Panc1 (cell line): ENCODE results near the gene SSBP3. TPM values are rescaled to one million over a fixed set of nuclear protein-coding genes. Genes with fewer than 3 reads are reported as not detected.

ENCODE experiments used
- ATAC-seq: fragments of 200-7000 bp; cut with Tn5 transposase; 2 replicates; pipeline ENCODE4 v1.9.1; 2020; ENCODE audit warnings: mild to moderate bottlenecking, moderate library complexity
- BruUV-seq: library from RNA; stranded (reverse); fragments of 400-500 nt; replicated peaks from 2 replicates; lab custom pipeline; 2021; lab: Mats Ljungman, UMichigan
- CTCF ChIA-PET: fragments of 300-600 bp; sonication (Branson Sonifier 250); formaldehyde crosslinking; loops from one replicate; lab custom pipeline; 2022; ENCODE audit warnings: antibody characterized with exemption; lab: Charles Lee
- POLR2A ChIA-PET: fragments of 300-600 bp; sonication (Branson Sonifier 250); formaldehyde crosslinking; loops from one replicate; lab custom pipeline; 2022; ENCODE audit warnings: antibody characterized with exemption; lab: Charles Lee
- DNase-seq: peaks from one replicate; pipeline ENCODE4 v3.0.0-alpha.2; 2010; ENCODE audit warnings: low read depth, low spot score
- H3K27ac ChIP-seq: 2 replicates; pipeline ENCODE4 v1.5.1; 2011; ENCODE audit warnings: mild to moderate bottlenecking, low read length, inconsistent platforms
- H3K27me3 ChIP-seq: fragments of 200-500 bp; sonication (Bioruptor generic); 2 replicates; pipeline ENCODE4 v1.6.0; 2014; ENCODE audit warnings: low read length, inconsistent platforms; ENCODE audit not compliant: control insufficient read depth, insufficient read depth
- H3K36me3 ChIP-seq: fragments of 200-500 bp; sonication (Bioruptor generic); 2 replicates; pipeline ENCODE4 v1.5.1; 2014; ENCODE audit warnings: inconsistent platforms, mild to moderate bottlenecking, low read length, moderate library complexity; ENCODE audit not compliant: control insufficient read depth, insufficient read depth
- H3K4me1 ChIP-seq: 2 replicates; pipeline ENCODE4 v1.5.1; 2011; ENCODE audit warnings: inconsistent platforms, mild to moderate bottlenecking, low read length, moderate library complexity; ENCODE audit not compliant: control insufficient read depth, insufficient read depth
- H3K4me3 ChIP-seq, 2 experiments: 2 replicates each; pipeline ENCODE4 v1.5.1; 2011 to 2012; ENCODE audit warnings: low read depth in 2 of 2, low read length in 2 of 2, mild to moderate bottlenecking in 2 of 2, inconsistent platforms in 1 of 2, moderate library complexity in 1 of 2
- H3K9me3 ChIP-seq: fragments of 200-500 bp; sonication (Bioruptor generic); 2 replicates; pipeline ENCODE4 v1.5.1; 2014; ENCODE audit warnings: low read depth, mild to moderate bottlenecking, inconsistent platforms, low read length, moderate library complexity; ENCODE audit not compliant: control insufficient read depth, insufficient read depth
- POLR2AphosphoS5 ChIP-seq: IDR thresholded peaks from 2 replicates; pipeline ENCODE4 v1.6.1; 2012; ENCODE audit warnings: mild to moderate bottlenecking, low read depth, low read length, moderate library complexity
- SIN3A ChIP-seq: IDR thresholded peaks from 2 replicates; pipeline ENCODE4 v1.6.1; 2012; ENCODE audit warnings: low read depth, mild to moderate bottlenecking, low read length, moderate library complexity, borderline replicate concordance; ENCODE audit not compliant: insufficient read depth
- TCF7L2 ChIP-seq: IDR thresholded peaks from 2 replicates; pipeline ENCODE4 v1.6.1; 2011; ENCODE audit warnings: mild to moderate bottlenecking, low read depth, low read length, inconsistent platforms
- in situ Hi-C: cut with HindIII; loops from 2 replicates; pipeline ENCODE4 v1.10.0; 2016; ENCODE audit warnings: low sequenced_read_pairs, low pct_unique_long_range_greater_than_20kb
- intact Hi-C: fragments of 100-400 bp; cut with micrococcal nuclease; formaldehyde crosslinking; loops from one replicate; pipeline ENCODE4 v1.10.0; 2022; ENCODE audit not compliant: unreplicated experiment
- total RNA-seq: library from RNA; stranded (reverse); gene quantifications from one replicate; pipeline ENCODE4 v1.2.1, GENCODE V29; 2021; ENCODE audit not compliant: unreplicated experiment
- TF ChIP-seq, protein P1 (sequence below): fragments of 450-650 bp; IDR thresholded peaks from 2 replicates; pipeline ENCODE4 v1.5.1; 2017; ENCODE audit warnings: mild to moderate bottlenecking
- TF ChIP-seq, protein P2 (sequence below), 2 experiments: IDR thresholded peaks; 2 replicates each; pipeline ENCODE4 v1.6.1; 2011 to 2012; ENCODE audit warnings: low read depth in 2 of 2, control low read depth in 1 of 2, low read length in 1 of 2, mild to moderate bottlenecking in 1 of 2, moderate library complexity in 1 of 2; ENCODE audit not compliant: insufficient read depth in 1 of 2

SSBP3 gene
- total RNA-seq, 1 experiment from 2014 or later, result 22.5 TPM

- Histone ChIP-seq H3K36me3 (no peaks in the 10 kb centered on the region), H3K4me3 (no peak overlapping the region), H3K27me3 (no peaks in the 10 kb centered on the region), H3K27ac (no peak overlapping the region), H3K9me3 (no peaks in the 10 kb centered on the region), H3K4me1 (no peaks in the 10 kb centered on the region)
- intact Hi-C loops (no loop called here), in situ Hi-C loops (no loop called here)
- no peak for ATAC-seq
- ChIA-PET POLR2A (no interaction called here), CTCF (interaction anchor here (0.5 kb wide), 2 partner anchors 24 to 277 kb away, joined by 3 read pairs; no protein-coding TSS in a partner anchor)
- DNase-seq, result no peak
- TF ChIP-seq, protein P1, sequence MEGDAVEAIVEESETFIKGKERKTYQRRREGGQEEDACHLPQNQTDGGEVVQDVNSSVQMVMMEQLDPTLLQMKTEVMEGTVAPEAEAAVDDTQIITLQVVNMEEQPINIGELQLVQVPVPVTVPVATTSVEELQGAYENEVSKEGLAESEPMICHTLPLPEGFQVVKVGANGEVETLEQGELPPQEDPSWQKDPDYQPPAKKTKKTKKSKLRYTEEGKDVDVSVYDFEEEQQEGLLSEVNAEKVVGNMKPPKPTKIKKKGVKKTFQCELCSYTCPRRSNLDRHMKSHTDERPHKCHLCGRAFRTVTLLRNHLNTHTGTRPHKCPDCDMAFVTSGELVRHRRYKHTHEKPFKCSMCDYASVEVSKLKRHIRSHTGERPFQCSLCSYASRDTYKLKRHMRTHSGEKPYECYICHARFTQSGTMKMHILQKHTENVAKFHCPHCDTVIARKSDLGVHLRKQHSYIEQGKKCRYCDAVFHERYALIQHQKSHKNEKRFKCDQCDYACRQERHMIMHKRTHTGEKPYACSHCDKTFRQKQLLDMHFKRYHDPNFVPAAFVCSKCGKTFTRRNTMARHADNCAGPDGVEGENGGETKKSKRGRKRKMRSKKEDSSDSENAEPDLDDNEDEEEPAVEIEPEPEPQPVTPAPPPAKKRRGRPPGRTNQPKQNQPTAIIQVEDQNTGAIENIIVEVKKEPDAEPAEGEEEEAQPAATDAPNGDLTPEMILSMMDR, result no peak
- TF ChIP-seq POLR2AphosphoS5, result no peak
- TF ChIP-seq TCF7L2, result no peak
- TF ChIP-seq, protein P2, sequence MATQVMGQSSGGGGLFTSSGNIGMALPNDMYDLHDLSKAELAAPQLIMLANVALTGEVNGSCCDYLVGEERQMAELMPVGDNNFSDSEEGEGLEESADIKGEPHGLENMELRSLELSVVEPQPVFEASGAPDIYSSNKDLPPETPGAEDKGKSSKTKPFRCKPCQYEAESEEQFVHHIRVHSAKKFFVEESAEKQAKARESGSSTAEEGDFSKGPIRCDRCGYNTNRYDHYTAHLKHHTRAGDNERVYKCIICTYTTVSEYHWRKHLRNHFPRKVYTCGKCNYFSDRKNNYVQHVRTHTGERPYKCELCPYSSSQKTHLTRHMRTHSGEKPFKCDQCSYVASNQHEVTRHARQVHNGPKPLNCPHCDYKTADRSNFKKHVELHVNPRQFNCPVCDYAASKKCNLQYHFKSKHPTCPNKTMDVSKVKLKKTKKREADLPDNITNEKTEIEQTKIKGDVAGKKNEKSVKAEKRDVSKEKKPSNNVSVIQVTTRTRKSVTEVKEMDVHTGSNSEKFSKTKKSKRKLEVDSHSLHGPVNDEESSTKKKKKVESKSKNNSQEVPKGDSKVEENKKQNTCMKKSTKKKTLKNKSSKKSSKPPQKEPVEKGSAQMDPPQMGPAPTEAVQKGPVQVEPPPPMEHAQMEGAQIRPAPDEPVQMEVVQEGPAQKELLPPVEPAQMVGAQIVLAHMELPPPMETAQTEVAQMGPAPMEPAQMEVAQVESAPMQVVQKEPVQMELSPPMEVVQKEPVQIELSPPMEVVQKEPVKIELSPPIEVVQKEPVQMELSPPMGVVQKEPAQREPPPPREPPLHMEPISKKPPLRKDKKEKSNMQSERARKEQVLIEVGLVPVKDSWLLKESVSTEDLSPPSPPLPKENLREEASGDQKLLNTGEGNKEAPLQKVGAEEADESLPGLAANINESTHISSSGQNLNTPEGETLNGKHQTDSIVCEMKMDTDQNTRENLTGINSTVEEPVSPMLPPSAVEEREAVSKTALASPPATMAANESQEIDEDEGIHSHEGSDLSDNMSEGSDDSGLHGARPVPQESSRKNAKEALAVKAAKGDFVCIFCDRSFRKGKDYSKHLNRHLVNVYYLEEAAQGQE (IDR thresholded peaks at IDR 0.05; ENCODE audit: insufficient read depth in 1 of 2, low read depth in 2 of 2, low read length in 1 of 2), result no peak
- no peak for TF ChIP-seq SIN3A
- no TSS peak for BruUV-seq
These were observed 183.5 kb downstream of the SSBP3 start for GRCh38 chr1:54222711-54223110.

- ATAC-seq, result no peak
- POLR2A ChIA-PET, result interaction anchor here (0.6 kb wide), 1 partner anchor 32 kb away, joined by 3 read pairs; no protein-coding TSS in a partner anchor
These were observed 184.2 kb downstream of the SSBP3 start for GRCh38 chr1:54221867-54222484.

More at GRCh38 chr1:54221867-54222484, 184.2 kb downstream of the SSBP3 start:
- DNase-seq, result no peak
- no peaks in the 10 kb centered on the region for H3K9me3 ChIP-seq
- BruUV-seq, result no TSS peak
- TF ChIP-seq, protein P2 (IDR thresholded peaks at IDR 0.05; ENCODE audit: insufficient read depth in 1 of 2, low read depth in 2 of 2, low read length in 1 of 2), result no peak
- TF ChIP-seq, protein P1, result no peak
- TF ChIP-seq TCF7L2 (no peak), SIN3A (no peak), POLR2AphosphoS5 (no peak; the same call in 1 of the 2 replicates)
- intact Hi-C loops, result no loop called here
- H3K4me1 ChIP-seq, result no peaks in the 10 kb centered on the region
- H3K27ac ChIP-seq, result no peak overlapping the region
- CTCF ChIA-PET, result interaction anchor here (0.5 kb wide), 1 partner anchor 277 kb away, joined by 3 read pairs; no protein-coding TSS in a partner anchor
- in situ Hi-C loops, result no loop called here
- H3K27me3 ChIP-seq, result no peaks in the 10 kb centered on the region
- H3K4me3 ChIP-seq, result no peak overlapping the region
- H3K36me3 ChIP-seq, result peaks cover 3% of the 10 kb centered on the region; the same call in 1 of the 2 replicates
